ENCODE data around the gene MYMK. TPM values are rescaled to one million over a fixed set of nuclear protein-coding genes. Genes with fewer than 3 reads are reported as not detected.

The MYMK gene
- total RNA-seq, 1 experiment from 2014 or later = not detected

DNA sequence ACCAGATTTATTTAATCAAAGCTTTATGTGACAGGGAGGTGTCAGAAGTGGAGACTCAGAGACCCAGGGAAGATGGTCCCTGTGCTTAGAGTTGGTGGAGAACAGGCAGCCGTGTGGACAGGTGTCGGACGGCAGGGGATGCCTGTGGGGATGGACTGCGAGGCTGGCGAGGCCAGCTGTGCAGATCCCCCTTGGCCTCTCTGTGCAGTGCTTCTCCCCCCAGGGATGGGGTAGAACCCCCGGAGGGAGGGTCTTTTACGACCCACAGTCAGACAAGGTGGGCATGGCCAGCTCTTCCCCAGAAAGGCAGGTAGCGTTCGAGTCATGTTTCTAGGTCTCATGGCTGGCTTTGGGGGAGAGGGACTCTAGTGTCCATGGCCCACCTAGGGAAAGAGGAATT lies 41.1 kb downstream of the MYMK start:
- Histone ChIP-seq H3K9ac (ENCODE audit: low read length) (no peak overlapping the region), H2AFZ (ENCODE audit: low read depth, low read length, poor library complexity, severe bottlenecking) (no peak overlapping the region), H3K9me3 (ENCODE audit: control insufficient read depth in 1 of 2, insufficient read depth in 1 of 2, low read depth in 1 of 2, low read length in 2 of 2) (no peaks in the 10 kb centered on the region), H3K79me2 (ENCODE audit: insufficient read depth, low read length) (no peaks in the 10 kb centered on the region), H4K20me1 (ENCODE audit: insufficient read depth) (no peaks in the 10 kb centered on the region), H3K36me3 (ENCODE audit: control insufficient read depth in 1 of 2, insufficient read depth in 2 of 2, low read length in 2 of 2) (no peaks in the 10 kb centered on the region), H3K27me3 (ENCODE audit: insufficient read depth, low read length) (no peaks in the 10 kb centered on the region), H3K27ac (ENCODE audit: low read depth, low read length) (no peak overlapping the region), H3K4me1 (ENCODE audit: control insufficient read depth in 1 of 2, insufficient read depth in 2 of 2, low read length in 2 of 2) (peaks cover 22 to 34% of the 10 kb centered on the region in 2 experiments; a peak in 3 of 4 replicates), H3K4me3 (replicated peaks in 1 of 2; ENCODE audit: low read depth in 1 of 2, low read length in 2 of 2) (no peak overlapping the region), H3K9me2 (ENCODE audit: insufficient read depth) (no peaks in the 10 kb centered on the region), H3K4me2 (ENCODE audit: low read length) (no peak overlapping the region)
- RAD21 ChIA-PET (ENCODE audit: low non-redundant PET in 1 of 2, low total read pairs in 2 of 2, uncharacterized antibody in 2 of 2, unreplicated experiment in 2 of 2) = no interaction called here
- TF ChIP-seq EGR1 (IDR thresholded peaks at IDR 0.05; ENCODE audit: low read depth) = no peak
- TF ChIP-seq, protein P1, sequence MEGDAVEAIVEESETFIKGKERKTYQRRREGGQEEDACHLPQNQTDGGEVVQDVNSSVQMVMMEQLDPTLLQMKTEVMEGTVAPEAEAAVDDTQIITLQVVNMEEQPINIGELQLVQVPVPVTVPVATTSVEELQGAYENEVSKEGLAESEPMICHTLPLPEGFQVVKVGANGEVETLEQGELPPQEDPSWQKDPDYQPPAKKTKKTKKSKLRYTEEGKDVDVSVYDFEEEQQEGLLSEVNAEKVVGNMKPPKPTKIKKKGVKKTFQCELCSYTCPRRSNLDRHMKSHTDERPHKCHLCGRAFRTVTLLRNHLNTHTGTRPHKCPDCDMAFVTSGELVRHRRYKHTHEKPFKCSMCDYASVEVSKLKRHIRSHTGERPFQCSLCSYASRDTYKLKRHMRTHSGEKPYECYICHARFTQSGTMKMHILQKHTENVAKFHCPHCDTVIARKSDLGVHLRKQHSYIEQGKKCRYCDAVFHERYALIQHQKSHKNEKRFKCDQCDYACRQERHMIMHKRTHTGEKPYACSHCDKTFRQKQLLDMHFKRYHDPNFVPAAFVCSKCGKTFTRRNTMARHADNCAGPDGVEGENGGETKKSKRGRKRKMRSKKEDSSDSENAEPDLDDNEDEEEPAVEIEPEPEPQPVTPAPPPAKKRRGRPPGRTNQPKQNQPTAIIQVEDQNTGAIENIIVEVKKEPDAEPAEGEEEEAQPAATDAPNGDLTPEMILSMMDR (IDR thresholded peaks at IDR 0.05 in 2 of 3, conservative IDR thresholded peaks at IDR 0.05 in 1 of 3; ENCODE audit: borderline replicate concordance in 1 of 3, insufficient read depth in 1 of 3, low read depth in 2 of 3, low read length in 2 of 3) = no peak
- TF ChIP-seq POLR2A (IDR thresholded peaks at IDR 0.05; ENCODE audit: borderline replicate concordance, extremely low read depth, insufficient read depth, insufficient read length) = no peak
- no peak for TF ChIP-seq POLR2AphosphoS5 (IDR thresholded peaks at IDR 0.05; ENCODE audit: low read depth, low read length)
- TF ChIP-seq EZH2 (IDR thresholded peaks at IDR 0.05) = no peak
- TF ChIP-seq YY1 (IDR thresholded peaks at IDR 0.05; ENCODE audit: extremely low read depth, insufficient replicate concordance, low read depth, low read length) = no peak
- no peak for TF ChIP-seq EZH2phosphoT487 (IDR thresholded peaks at IDR 0.05; ENCODE audit: borderline replicate concordance)
- POLR2A ChIA-PET = no interaction called here
- ATAC-seq (no peak), DNase-seq (ENCODE audit: low read depth, low spot score) (no peak)
- intact Hi-C loops (cut with micrococcal nuclease) = no loop called here
- CTCF ChIA-PET = interaction anchor here (0.6 to 1.5 kb wide), 2 partner anchors 461 to 603 kb away, joined by 3 to 4 read pairs; no protein-coding TSS in a partner anchor
- no TSS peak for BruUV-seq (replicated peaks)

Data from HCT116 (cell line).